PC-9 (cell line): ENCODE results near the gene CHD5.

Source experiments
- CTCF ChIP-seq: fragments of 200-600 bp; sonication (generic); conservative IDR thresholded peaks from 2 replicates; pipeline ENCODE4 v1.6.1; 2017; ENCODE audit warnings: mixed run types, antibody characterized with exemption, mild to moderate bottlenecking, moderate library complexity
- EZH2 ChIP-seq: fragments of 200-600 bp; sonication (generic); IDR thresholded peaks from 2 replicates; pipeline ENCODE4 v1.8.0; 2017; ENCODE audit warnings: antibody characterized with exemption, low read depth

- TF ChIP-seq CTCF (no peak), EZH2 (no peak)
Measured at GRCh38 chr1:6210591-6211355, 30.7 kb upstream of the CHD5 start.
